OCI-LY3 (cell line): Measurements from ENCODE around the gene TFF3.

Experiments used
- CTCF ChIP-seq: fragments of 200-600, 300-600 bp; sonication (generic); IDR thresholded peaks from 2 replicates; pipeline ENCODE4 v1.5.1; 2014; ENCODE audit warnings: antibody characterized with exemption, low read length, low read depth
- EZH2phosphoT487 ChIP-seq: fragments of 200-600 bp; shearing (Covaris generic); IDR thresholded peaks from 2 replicates; pipeline ENCODE4 v1.6.1; 2018; ENCODE audit warnings: antibody characterized with exemption, mixed run types, low read depth

GRCh38 chr21:42348762-42349161, 33.6 kb upstream of the TFF3 start:
- no peak for TF ChIP-seq CTCF
- no peak for TF ChIP-seq EZH2phosphoT487
